Urinary bladder (tissue), 4 donors: Measurements from ENCODE around the gene HEATR5A. TPM values are rescaled to one million over a fixed set of nuclear protein-coding genes. Genes with fewer than 3 reads are reported as not detected.
"Not testable (repeated sequence)": the region's sequence is repeated elsewhere in the genome, so short reads cannot be mapped to it uniquely, and the experiment has no call there.

Experiments used
- DNase-seq: peaks from one replicate; pipeline ENCODE4 v3.0.0-alpha.2; 2015; ENCODE audit errors: extremely low spot score
- H3K27ac ChIP-seq: one replicate; pipeline ENCODE4 v1.5.1; 2013; ENCODE audit warnings: low read depth, mild to moderate bottlenecking, moderate library complexity
- H3K36me3 ChIP-seq: one replicate; pipeline ENCODE4 v1.6.1; 2013; ENCODE audit warnings: mild to moderate bottlenecking, moderate library complexity; ENCODE audit not compliant: insufficient read depth
- H3K4me1 ChIP-seq: one replicate; pipeline ENCODE4 v1.6.1; 2013; ENCODE audit warnings: mild to moderate bottlenecking, moderate library complexity; ENCODE audit not compliant: insufficient read depth
- H3K4me3 ChIP-seq: one replicate; pipeline ENCODE4 v1.5.1; 2013; ENCODE audit warnings: low read depth, low read length
- WGBS: extraction: QIAGEN DNeasy Blood & Tissue Kit; methylation state at CpG from one replicate; pipeline ENCODE4 v1.1.7; 2013; 5-methylcytosine and 5-hydroxymethylcytosine counted together
- polyA plus RNA-seq: library from polyadenylated mRNA; stranded (reverse); fragments of 200-250 nt; gene quantifications from one replicate; pipeline ENCODE4 v1.2.3, GENCODE V29; 2013
- total RNA-seq: library from RNA; depleted of rRNA; stranded (reverse); fragments of >200 nt; gene quantifications from one replicate; pipeline ENCODE4 v1.2.3, GENCODE V29; 2014
- donor health status: healthy with polysubstance abuse.
- donor health status: healthy.

The HEATR5A gene
- total RNA-seq (74.8 TPM), polyA plus RNA-seq (12.0 TPM)

GRCh38 chr14:31420319-31421111, at the start of gene HEATR5A:
HEATR5A (minus strand) TSS chr14:31420550; CDS start chr14:31402975, 17,575 bp downstream.
- 2% methylated on average over 56 of the region's 56 CpGs for WGBS
- H3K36me3 ChIP-seq, result no peaks in the 10 kb centered on the region
- H3K27ac ChIP-seq, result peak within 1 kb of the TSS; percentile 53
- H3K4me3 ChIP-seq, result peak within 1 kb of the TSS; percentile 86
- peak; percentile 73 for DNase-seq
- no peaks in the 10 kb centered on the region for H3K4me1 ChIP-seq

DNA sequence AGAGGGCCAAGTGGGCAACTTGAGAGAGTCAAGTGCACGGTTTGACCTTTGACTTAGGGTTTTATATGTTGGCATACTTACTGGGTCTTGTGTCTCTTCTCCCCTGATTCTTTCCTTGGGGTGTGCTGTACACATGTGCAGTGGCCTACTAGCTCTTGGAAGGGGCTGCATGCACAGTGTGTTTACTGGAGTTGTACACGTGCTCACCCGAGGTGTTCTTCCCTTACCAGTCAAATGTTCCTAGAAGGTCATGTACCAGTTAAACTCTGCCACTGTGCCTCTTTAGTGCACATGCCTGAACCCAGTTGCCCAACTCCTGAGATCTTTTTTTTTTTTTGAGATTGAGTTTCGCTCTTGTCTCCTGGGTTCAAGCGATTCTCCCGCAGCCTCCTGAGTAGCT, 46.2 kb upstream of the HEATR5A start:
- no peaks in the 10 kb centered on the region for H3K36me3 ChIP-seq
- H3K4me3 ChIP-seq, result no peak overlapping the region
- H3K4me1 ChIP-seq, result no peaks in the 10 kb centered on the region
- 90% methylated on average over 6 of the region's 6 CpGs for WGBS
- H3K27ac ChIP-seq, result no peak overlapping the region
- DNase-seq, result no peak

DNA sequence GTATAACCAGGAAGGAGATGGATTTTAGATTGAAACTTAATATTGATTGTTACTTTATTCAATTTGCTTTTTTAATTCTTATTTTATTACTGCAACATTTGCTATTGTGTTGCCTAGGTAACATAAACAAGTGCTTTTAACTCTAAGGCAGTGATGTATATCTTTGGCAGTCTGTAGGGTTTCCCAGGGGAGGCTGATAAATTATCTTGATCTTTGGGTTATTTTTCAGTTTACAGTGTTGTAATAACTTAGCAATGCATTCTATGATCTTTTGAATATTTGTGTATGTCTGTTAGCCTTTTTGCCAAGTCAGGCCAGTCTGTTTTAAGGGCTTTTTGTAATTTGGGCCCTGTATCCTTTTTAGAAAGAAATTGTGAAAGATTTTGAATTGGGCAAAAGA, 44.8 kb upstream of the HEATR5A start:
- H3K36me3 ChIP-seq, result no peaks in the 10 kb centered on the region
- no peak for DNase-seq
- no peak overlapping the region for H3K27ac ChIP-seq
- no peak overlapping the region for H3K4me3 ChIP-seq
- no peaks in the 10 kb centered on the region for H3K4me1 ChIP-seq

- DNase-seq, H3K27ac ChIP-seq, H3K4me1 ChIP-seq, H3K36me3 ChIP-seq, H3K4me3 ChIP-seq: not testable (repeated sequence)
- 84% methylated on average over 2 of the region's 2 CpGs for WGBS
Observed at GRCh38 chr14:31462450-31462849, 42.1 kb upstream of the HEATR5A start.

DNA sequence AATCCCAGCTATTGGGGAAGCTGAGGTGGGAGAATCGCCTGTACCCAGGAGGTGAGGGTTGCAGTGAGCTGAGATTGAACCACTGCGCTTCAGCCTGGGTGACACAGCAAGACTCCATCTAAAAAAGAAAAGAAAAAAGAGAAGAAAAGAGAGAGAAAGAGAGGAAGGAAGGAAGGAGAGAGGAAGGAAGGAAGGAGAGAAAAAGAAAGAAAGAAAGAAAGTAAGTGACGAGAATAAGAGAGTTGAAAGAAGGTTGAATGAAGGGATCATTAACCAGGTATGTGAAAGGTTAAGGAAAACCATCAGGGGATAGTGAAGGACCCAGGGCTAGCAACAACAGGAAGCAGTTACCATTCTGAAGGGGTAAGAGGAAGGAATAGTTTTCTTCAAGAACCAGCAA, 41.2 kb upstream of the HEATR5A start:
- Histone ChIP-seq H3K36me3 (no peaks in the 10 kb centered on the region), H3K27ac (no peak overlapping the region), H3K4me1 (no peaks in the 10 kb centered on the region), H3K4me3 (no peak overlapping the region)
- WGBS, result 90% methylated on average over 3 of the region's 3 CpGs
- no peak for DNase-seq

- Histone ChIP-seq H3K27ac (no peak overlapping the region), H3K4me3 (no peak overlapping the region), H3K4me1 (no peaks in the 10 kb centered on the region), H3K36me3 (no peaks in the 10 kb centered on the region)
- 42% methylated on average over 11 of the region's 11 CpGs for WGBS
- no peak for DNase-seq
Observed at GRCh38 chr14:31457665-31458659, 37.6 kb upstream of the HEATR5A start.

GRCh38 chr14:31456841-31457664, 36.7 kb upstream of the HEATR5A start, which contains the start of gene DTD2:
DTD2 (minus strand) TSS chr14:31457506; CDS start chr14:31457393, 113 bp downstream.
- 3% methylated on average over 70 of the region's 70 CpGs for WGBS
- Histone ChIP-seq H3K4me1 (no peaks in the 10 kb centered on the region), H3K36me3 (no peaks in the 10 kb centered on the region), H3K27ac (peak within 1 kb of the TSS; percentile 84), H3K4me3 (peak within 1 kb of the TSS; percentile 46)
- DNase-seq, result peak; percentile 90

- H3K27ac ChIP-seq, result no peak overlapping the region
- H3K4me1 ChIP-seq, result no peaks in the 10 kb centered on the region
- WGBS, result 30% methylated on average over 2 of the region's 2 CpGs
- H3K4me3 ChIP-seq, result no peak overlapping the region
- H3K36me3 ChIP-seq, result peaks cover 1% of the 10 kb centered on the region
- DNase-seq, result no peak
Observed at GRCh38 chr14:31449971-31450610, 29.7 kb upstream of the HEATR5A start.

- no peak overlapping the region for H3K4me3 ChIP-seq
- H3K4me1 ChIP-seq, result no peaks in the 10 kb centered on the region
- no peak overlapping the region for H3K27ac ChIP-seq
- 74% methylated on average over 8 of the region's 8 CpGs for WGBS
- H3K36me3 ChIP-seq, result peaks cover 1% of the 10 kb centered on the region
- DNase-seq, result no peak
Observed at GRCh38 chr14:31449136-31449535, 28.8 kb upstream of the HEATR5A start.

DNA sequence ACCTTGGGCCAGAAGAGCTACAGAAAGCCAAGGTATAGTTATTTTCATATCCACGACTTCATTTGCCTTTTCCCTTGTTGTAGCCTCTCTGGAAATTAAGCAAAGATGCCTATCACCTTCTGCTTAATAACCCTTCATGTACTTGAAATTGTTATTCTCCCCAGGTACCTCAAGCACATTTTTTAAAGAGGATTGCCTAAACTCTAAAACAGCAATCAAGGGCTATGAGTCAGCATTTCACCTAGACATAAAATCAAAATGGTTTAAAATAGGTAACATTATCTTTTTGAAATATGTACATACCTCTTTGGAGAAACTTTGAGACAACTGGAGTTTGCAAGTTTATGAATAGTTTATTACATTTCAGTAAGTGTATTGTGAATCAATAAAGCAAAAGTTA, 25.4 kb upstream of the HEATR5A start:
- peaks cover 1% of the 10 kb centered on the region for H3K36me3 ChIP-seq
- no peaks in the 10 kb centered on the region for H3K4me1 ChIP-seq
- DNase-seq, result no peak
- H3K27ac ChIP-seq, result no peak overlapping the region
- 92% methylated on average over 1 of the region's 1 CpG for WGBS
- no peak overlapping the region for H3K4me3 ChIP-seq

DNA sequence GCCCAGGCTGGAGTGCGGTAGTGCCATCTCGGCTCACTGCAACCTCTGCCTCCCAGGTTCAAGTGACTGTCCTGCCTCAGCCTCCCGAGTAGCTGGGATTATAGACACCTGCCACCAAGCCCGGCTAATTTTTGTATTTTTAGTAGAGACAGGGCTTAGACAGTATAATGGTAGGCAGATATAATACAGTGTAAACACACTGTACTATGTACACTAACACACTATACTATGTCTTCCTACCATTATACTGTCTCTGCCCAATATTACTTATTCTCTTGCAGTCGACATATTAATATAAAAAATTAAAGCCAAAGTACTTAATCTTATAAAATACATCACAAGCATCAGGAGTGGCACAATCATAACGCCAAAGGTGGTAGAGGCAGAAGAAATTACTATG, 21.9 kb upstream of the HEATR5A start:
- Histone ChIP-seq H3K4me1 (no peaks in the 10 kb centered on the region), H3K4me3 (no peak overlapping the region), H3K36me3 (peaks cover 1% of the 10 kb centered on the region), H3K27ac (no peak overlapping the region)
- DNase-seq, result no peak
- 77% methylated on average over 6 of the region's 6 CpGs for whole genome bisulfite sequencing

GRCh38 chr14:31441273-31442111, 21.1 kb upstream of the HEATR5A start:
- Histone ChIP-seq H3K4me3 (no peak overlapping the region), H3K27ac (no peak overlapping the region), H3K4me1 (no peaks in the 10 kb centered on the region), H3K36me3 (peaks cover 1% of the 10 kb centered on the region)
- WGBS, result 59% methylated on average over 7 of the region's 7 CpGs
- no peak for DNase-seq
